Panc1 (cell line): ENCODE results near the gene LHPP.

ENCODE experiments used
- POLR2AphosphoS5 ChIP-seq: IDR thresholded peaks from 2 replicates; pipeline ENCODE4 v1.6.1; 2012; ENCODE audit warnings: mild to moderate bottlenecking, low read depth, low read length, moderate library complexity
- REST ChIP-seq, 2 experiments: IDR thresholded peaks; 2 replicates each; pipeline ENCODE4 v1.6.1; 2011 to 2012; ENCODE audit warnings: low read depth in 2 of 2, control low read depth in 1 of 2, low read length in 1 of 2, mild to moderate bottlenecking in 1 of 2, moderate library complexity in 1 of 2; ENCODE audit not compliant: insufficient read depth in 1 of 2
- SIN3A ChIP-seq: IDR thresholded peaks from 2 replicates; pipeline ENCODE4 v1.6.1; 2012; ENCODE audit warnings: low read depth, mild to moderate bottlenecking, low read length, moderate library complexity, borderline replicate concordance; ENCODE audit not compliant: insufficient read depth
- TCF7L2 ChIP-seq: IDR thresholded peaks from 2 replicates; pipeline ENCODE4 v1.6.1; 2011; ENCODE audit warnings: mild to moderate bottlenecking, low read depth, low read length, inconsistent platforms
- TF ChIP-seq, protein P1 (sequence below): fragments of 450-650 bp; IDR thresholded peaks from 2 replicates; pipeline ENCODE4 v1.5.1; 2017; ENCODE audit warnings: mild to moderate bottlenecking

- TF ChIP-seq, protein P1, sequence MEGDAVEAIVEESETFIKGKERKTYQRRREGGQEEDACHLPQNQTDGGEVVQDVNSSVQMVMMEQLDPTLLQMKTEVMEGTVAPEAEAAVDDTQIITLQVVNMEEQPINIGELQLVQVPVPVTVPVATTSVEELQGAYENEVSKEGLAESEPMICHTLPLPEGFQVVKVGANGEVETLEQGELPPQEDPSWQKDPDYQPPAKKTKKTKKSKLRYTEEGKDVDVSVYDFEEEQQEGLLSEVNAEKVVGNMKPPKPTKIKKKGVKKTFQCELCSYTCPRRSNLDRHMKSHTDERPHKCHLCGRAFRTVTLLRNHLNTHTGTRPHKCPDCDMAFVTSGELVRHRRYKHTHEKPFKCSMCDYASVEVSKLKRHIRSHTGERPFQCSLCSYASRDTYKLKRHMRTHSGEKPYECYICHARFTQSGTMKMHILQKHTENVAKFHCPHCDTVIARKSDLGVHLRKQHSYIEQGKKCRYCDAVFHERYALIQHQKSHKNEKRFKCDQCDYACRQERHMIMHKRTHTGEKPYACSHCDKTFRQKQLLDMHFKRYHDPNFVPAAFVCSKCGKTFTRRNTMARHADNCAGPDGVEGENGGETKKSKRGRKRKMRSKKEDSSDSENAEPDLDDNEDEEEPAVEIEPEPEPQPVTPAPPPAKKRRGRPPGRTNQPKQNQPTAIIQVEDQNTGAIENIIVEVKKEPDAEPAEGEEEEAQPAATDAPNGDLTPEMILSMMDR, result no peak
- no peak for TF ChIP-seq SIN3A
- TF ChIP-seq POLR2AphosphoS5, result no peak
- TF ChIP-seq REST (IDR thresholded peaks at IDR 0.05; ENCODE audit: insufficient read depth in 1 of 2, low read depth in 2 of 2, low read length in 1 of 2), result no peak
- TF ChIP-seq TCF7L2, result no peak
These were observed 189.8 kb downstream of the LHPP start for GRCh38 chr10:124651402-124651891.
